ENCODE measurements around the gene TBXA2R.
A peak's percentile ranks its signal among the peaks of the same experiment; 100 is the strongest.

The TBXA2R gene

GRCh38 chr19:3577723-3578344 is 28.8 kb downstream of the TBXA2R start:
- H3K4me3 ChIP-seq (ENCODE audit: low read depth, low read length): no peak overlapping the region
- no peak for DNase-seq (ENCODE audit: low read depth)
- TF ChIP-seq CTCF (conservative IDR thresholded peaks at IDR 0.05; ENCODE audit: low read depth, low read length): no peak

- no peak for TF ChIP-seq CTCF (conservative IDR thresholded peaks at IDR 0.05; ENCODE audit: low read depth, low read length)
- DNase-seq (ENCODE audit: low read depth): peak; percentile 69
Observed at GRCh38 chr19:3576696-3577443, 29.8 kb downstream of the TBXA2R start.

GRCh38 chr19:3575949-3576673 is 30.6 kb downstream of the TBXA2R start:
- DNase-seq (ENCODE audit: low read depth): no peak
- TF ChIP-seq CTCF (conservative IDR thresholded peaks at IDR 0.05; ENCODE audit: low read depth, low read length): no peak
- H3K4me3 ChIP-seq (ENCODE audit: low read depth, low read length): no peak overlapping the region

More at GRCh38 chr19:3576696-3577443, 29.8 kb downstream of the TBXA2R start:
- H3K4me3 ChIP-seq (ENCODE audit: low read depth, low read length): peak overlapping the region; percentile 35

GRCh38 chr19:3575260-3575741 is 31.4 kb downstream of the TBXA2R start:
- DNase-seq (ENCODE audit: low read depth): peak; percentile 68
- peak; percentile 59 for TF ChIP-seq CTCF (conservative IDR thresholded peaks at IDR 0.05; ENCODE audit: low read depth, low read length)
- no peak overlapping the region for H3K4me3 ChIP-seq (ENCODE audit: low read depth, low read length)

- peak overlapping the region; percentile 79 for H3K4me3 ChIP-seq (ENCODE audit: low read depth, low read length)
- no peak for TF ChIP-seq CTCF (conservative IDR thresholded peaks at IDR 0.05; ENCODE audit: low read depth, low read length)
- DNase-seq (ENCODE audit: low read depth): peak; percentile 98
Observed at GRCh38 chr19:3573858-3574637, 32.6 kb downstream of the TBXA2R start.

- peak overlapping the region; percentile 79 for H3K4me3 ChIP-seq (ENCODE audit: low read depth, low read length)
- peak; percentile 17 for DNase-seq (ENCODE audit: low read depth)
- TF ChIP-seq CTCF (conservative IDR thresholded peaks at IDR 0.05; ENCODE audit: low read depth, low read length): no peak
Observed at GRCh38 chr19:3573162-3573857, 33.4 kb downstream of the TBXA2R start.
